MCF 10A (cell line): Measurements from ENCODE around the gene RASD1. TPM values are rescaled to one million over a fixed set of nuclear protein-coding genes. Genes with fewer than 3 reads are reported as not detected.

Source experiments
- BruUV-seq: library from RNA; stranded (reverse); fragments of 400-500 nt; replicated peaks from 2 replicates; lab custom pipeline; 2021; lab: Mats Ljungman, UMichigan
- CTCF ChIA-PET: fragments of 300-600 bp; sonication (Branson Sonifier 250); formaldehyde crosslinking; extraction: SDS; loops from one replicate; lab custom pipeline; 2021; ENCODE audit warnings: antibody characterized with exemption, inconsistent platforms; lab: Yijun Ruan, JAX
- POLR2A ChIA-PET: fragments of 300-600, 350-650 bp; sonication (Branson Sonifier 250); formaldehyde crosslinking; extraction: SDS; loops from one replicate; lab custom pipeline; 2020; ENCODE audit warnings: antibody characterized with exemption, inconsistent platforms; lab: Yijun Ruan, JAX
- DNase-seq: peaks from one replicate; pipeline ENCODE4 v3.0.0-alpha.2; 2018; ENCODE audit not compliant: unreplicated experiment
- H3K27ac Mint-ChIP-seq: one replicate; pipeline ENCODE4 v1.8.0; 2022; ENCODE audit warnings: mild to moderate bottlenecking, low read depth, mixed read lengths; ENCODE audit not compliant: unreplicated experiment
- H3K27me3 Mint-ChIP-seq: one replicate; pipeline ENCODE4 v1.8.0; 2022; ENCODE audit warnings: mixed read lengths; ENCODE audit not compliant: insufficient read depth, unreplicated experiment
- H3K36me3 Mint-ChIP-seq: one replicate; pipeline ENCODE4 v1.8.0; 2022; ENCODE audit warnings: mild to moderate bottlenecking, moderate library complexity, mixed read lengths; ENCODE audit not compliant: insufficient read depth, unreplicated experiment
- H3K4me1 Mint-ChIP-seq: one replicate; pipeline ENCODE4 v1.8.0; 2022; ENCODE audit warnings: mixed read lengths; ENCODE audit not compliant: insufficient read depth, unreplicated experiment
- H3K4me3 Mint-ChIP-seq: one replicate; pipeline ENCODE4 v1.8.0; 2022; ENCODE audit warnings: mild to moderate bottlenecking, moderate library complexity, mixed read lengths; ENCODE audit not compliant: unreplicated experiment
- H3K9me3 Mint-ChIP-seq: one replicate; pipeline ENCODE4 v1.8.0; 2022; ENCODE audit warnings: mixed read lengths; ENCODE audit not compliant: unreplicated experiment
- intact Hi-C: fragments of 100-400 bp; cut with micrococcal nuclease; formaldehyde crosslinking; loops from 2 replicates; pipeline ENCODE4 v1.14.1; 2022
- total RNA-seq: library from RNA; stranded (reverse); gene quantifications from 2 replicates; pipeline ENCODE4 v1.2.3, GENCODE V29; 2022
- TF ChIP-seq, protein P1 (sequence below): fragments of 200-600 bp; IDR thresholded peaks from one replicate; pipeline ENCODE4 v1.8.0; 2022; ENCODE audit warnings: antibody characterized with exemption, mild to moderate bottlenecking; ENCODE audit not compliant: unreplicated experiment

Gene RASD1
- total RNA-seq, 1 experiment from 2014 or later: 0.21 TPM

GRCh38 chr17:17484451-17484899 lies 11.7 kb downstream of the RASD1 start:
- H3K27ac Mint-ChIP-seq: no peak overlapping the region
- no peak overlapping the region for H3K4me3 Mint-ChIP-seq
- no peak for DNase-seq
- peaks cover 16% of the 10 kb centered on the region for H3K4me1 Mint-ChIP-seq
- H3K36me3 Mint-ChIP-seq: peaks cover 39% of the 10 kb centered on the region
- intact Hi-C loops: no loop called here
- H3K27me3 Mint-ChIP-seq: no peaks in the 10 kb centered on the region
- TF ChIP-seq, protein P1, sequence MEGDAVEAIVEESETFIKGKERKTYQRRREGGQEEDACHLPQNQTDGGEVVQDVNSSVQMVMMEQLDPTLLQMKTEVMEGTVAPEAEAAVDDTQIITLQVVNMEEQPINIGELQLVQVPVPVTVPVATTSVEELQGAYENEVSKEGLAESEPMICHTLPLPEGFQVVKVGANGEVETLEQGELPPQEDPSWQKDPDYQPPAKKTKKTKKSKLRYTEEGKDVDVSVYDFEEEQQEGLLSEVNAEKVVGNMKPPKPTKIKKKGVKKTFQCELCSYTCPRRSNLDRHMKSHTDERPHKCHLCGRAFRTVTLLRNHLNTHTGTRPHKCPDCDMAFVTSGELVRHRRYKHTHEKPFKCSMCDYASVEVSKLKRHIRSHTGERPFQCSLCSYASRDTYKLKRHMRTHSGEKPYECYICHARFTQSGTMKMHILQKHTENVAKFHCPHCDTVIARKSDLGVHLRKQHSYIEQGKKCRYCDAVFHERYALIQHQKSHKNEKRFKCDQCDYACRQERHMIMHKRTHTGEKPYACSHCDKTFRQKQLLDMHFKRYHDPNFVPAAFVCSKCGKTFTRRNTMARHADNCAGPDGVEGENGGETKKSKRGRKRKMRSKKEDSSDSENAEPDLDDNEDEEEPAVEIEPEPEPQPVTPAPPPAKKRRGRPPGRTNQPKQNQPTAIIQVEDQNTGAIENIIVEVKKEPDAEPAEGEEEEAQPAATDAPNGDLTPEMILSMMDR: no peak
- ChIA-PET CTCF (no interaction called here), POLR2A (no interaction called here)
- no TSS peak for BruUV-seq
- no peaks in the 10 kb centered on the region for H3K9me3 Mint-ChIP-seq

DNA sequence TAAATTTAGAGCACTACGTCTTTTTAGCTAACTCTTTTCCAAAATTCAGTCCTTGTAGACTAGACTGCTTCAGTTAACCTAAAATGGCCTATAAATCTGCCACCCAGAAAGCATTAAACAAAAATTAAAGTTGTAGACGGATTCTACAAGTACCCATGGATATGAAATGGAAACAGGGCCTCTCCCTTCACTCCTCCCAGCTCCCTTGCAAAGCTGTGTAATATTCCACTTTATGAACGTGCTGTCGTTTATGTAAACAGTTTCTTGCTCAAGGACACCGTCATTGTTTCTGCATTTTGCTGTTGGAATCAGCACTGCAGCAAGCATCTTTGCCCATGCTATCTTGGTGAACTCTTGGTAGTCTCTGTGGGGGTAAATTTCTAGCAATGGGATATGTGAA lies 14.3 kb downstream of the RASD1 start:
- TF ChIP-seq, protein P1: no peak
- H3K27me3 Mint-ChIP-seq: no peaks in the 10 kb centered on the region
- H3K4me1 Mint-ChIP-seq: peaks cover 16% of the 10 kb centered on the region
- no peak for DNase-seq
- intact Hi-C loops: no loop called here
- CTCF ChIA-PET: interaction anchor here (0.6 to 1.5 kb wide), 2 partner anchors 99 to 160 kb away, joined by 4 read pairs; no protein-coding TSS in a partner anchor
- H3K9me3 Mint-ChIP-seq: no peaks in the 10 kb centered on the region
- POLR2A ChIA-PET: no interaction called here
- H3K36me3 Mint-ChIP-seq: peaks cover 19% of the 10 kb centered on the region
- BruUV-seq: no TSS peak
- no peak overlapping the region for H3K4me3 Mint-ChIP-seq
- H3K27ac Mint-ChIP-seq: no peak overlapping the region

- H3K9me3 Mint-ChIP-seq: no peaks in the 10 kb centered on the region
- TF ChIP-seq, protein P1: no peak
- no TSS peak for BruUV-seq
- no peak for DNase-seq
- H3K27me3 Mint-ChIP-seq: peaks cover 3% of the 10 kb centered on the region
- ChIA-PET POLR2A (interaction anchor here (0.6 kb wide), 2 partner anchors 114 to 183 kb away, joined by 3 to 4 read pairs; no protein-coding TSS in a partner anchor), CTCF (interaction anchor here (0.5 to 1.5 kb wide), 5 partner anchors 13 to 221 kb away, joined by 3 to 4 read pairs (median 3); no protein-coding TSS in a partner anchor)
- peaks cover 19% of the 10 kb centered on the region for H3K36me3 Mint-ChIP-seq
- peaks cover 16% of the 10 kb centered on the region for H3K4me1 Mint-ChIP-seq
- H3K27ac Mint-ChIP-seq: no peak overlapping the region
- intact Hi-C loops: no loop called here
- H3K4me3 Mint-ChIP-seq: no peak overlapping the region
These were observed 15.5 kb downstream of the RASD1 start for GRCh38 chr17:17480593-17481148.

DNA sequence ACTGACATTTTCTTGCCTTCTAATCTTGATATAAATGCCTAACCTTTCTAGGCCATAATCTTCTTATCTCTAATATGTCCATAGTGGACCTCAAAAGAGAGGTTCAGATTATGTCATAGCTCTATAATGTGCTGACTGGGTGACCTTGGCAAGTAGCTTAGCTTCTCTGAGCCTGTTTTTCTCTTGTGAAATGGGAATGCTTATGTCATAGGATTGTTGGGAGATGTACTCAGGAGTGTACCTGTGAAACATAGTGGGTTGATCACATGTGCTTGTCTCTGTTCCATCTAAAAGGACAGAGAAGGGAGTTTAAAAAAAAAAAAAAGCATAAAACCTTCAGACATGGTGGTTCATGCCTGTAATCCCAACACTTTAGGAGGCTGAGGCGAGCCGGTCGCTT lies 17.0 kb downstream of the RASD1 start:
- TF ChIP-seq, protein P1: no peak
- peaks cover 15% of the 10 kb centered on the region for H3K27me3 Mint-ChIP-seq
- BruUV-seq: no TSS peak
- intact Hi-C loops: no loop called here
- POLR2A ChIA-PET: interaction anchor here (1.0 kb wide), 1 partner anchor 112 kb away, joined by 3 read pairs; no protein-coding TSS in a partner anchor
- H3K4me3 Mint-ChIP-seq: no peak overlapping the region
- H3K36me3 Mint-ChIP-seq: peaks cover 19% of the 10 kb centered on the region
- no peak for DNase-seq
- no peaks in the 10 kb centered on the region for H3K9me3 Mint-ChIP-seq
- peaks cover 16% of the 10 kb centered on the region for H3K4me1 Mint-ChIP-seq
- H3K27ac Mint-ChIP-seq: peak overlapping the region; percentile 42
- CTCF ChIA-PET: interaction anchor here (1.2 to 1.3 kb wide), 2 partner anchors 18 to 135 kb away, joined by 3 to 4 read pairs; no protein-coding TSS in a partner anchor
